ENCODE results near the gene SUPT20HL2. TPM values are rescaled to one million over a fixed set of nuclear protein-coding genes. Genes with fewer than 3 reads are reported as not detected.

Gene SUPT20HL2
- total and polyA plus RNA-seq, 2 of the 8 experiments (the other 6 are each of a cell fraction or from before 2014, with no cell fraction given): not detected

DNA sequence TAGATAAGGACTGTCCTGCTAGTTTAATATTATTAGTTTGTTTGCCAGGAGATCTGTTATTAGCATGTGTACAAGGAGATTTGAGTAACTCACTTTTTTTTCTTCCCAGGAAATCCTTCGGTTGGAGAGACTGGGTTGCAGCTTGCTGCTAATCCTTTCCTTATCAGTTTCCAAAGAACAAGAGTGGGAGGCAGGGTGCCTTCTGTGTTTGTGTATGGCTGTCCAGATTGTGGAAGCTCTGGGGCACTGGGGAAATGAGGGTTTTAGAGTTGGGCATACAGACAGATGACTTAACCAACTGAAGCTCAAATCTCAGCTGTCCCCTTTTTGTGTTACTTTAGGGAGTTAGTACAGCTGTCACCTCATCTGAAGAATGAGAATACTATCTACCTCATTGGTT is 34.0 kb upstream of the SUPT20HL2 start:
- Histone ChIP-seq H3K4me3 (ENCODE audit: extremely low read depth in 1 of 4, insufficient read depth in 2 of 4, low read depth in 3 of 4, low read length in 4 of 4) (no peak overlapping the region), H2BK20ac (ENCODE audit: low read length) (no peak overlapping the region), H4K91ac (replicated peaks; ENCODE audit: insufficient read length, low read length) (no peak overlapping the region), H3K4me2 (ENCODE audit: insufficient read depth in 1 of 2, low read depth in 2 of 2, low read length in 2 of 2) (no peak overlapping the region), H3K56ac (replicated peaks; ENCODE audit: insufficient read length, low read depth, low read length) (no peak overlapping the region), H4K8ac (ENCODE audit: extremely low read depth, insufficient read depth, low read length) (no peak overlapping the region), H4K5ac (ENCODE audit: insufficient read length, low read depth, low read length) (no peak overlapping the region), H3K9me3 (ENCODE audit: insufficient read depth in 2 of 2, low read depth in 1 of 2, low read length in 1 of 2) (no peaks in the 10 kb centered on the region), H3K4ac (replicated peaks; ENCODE audit: insufficient read length, low read depth, low read length) (no peak overlapping the region), H4K20me1 (replicated peaks in 1 of 2; ENCODE audit: control insufficient read depth in 1 of 2, insufficient read depth in 2 of 2, low read length in 2 of 2) (no peaks in the 10 kb centered on the region), H3K79me1 (ENCODE audit: low read depth, low read length) (no peaks in the 10 kb centered on the region), H3K27ac (ENCODE audit: low read depth, low read length) (no peak overlapping the region), H3K18ac (ENCODE audit: extremely low read depth, low read length) (no peak overlapping the region), H3K9ac (replicated peaks in 1 of 4; ENCODE audit: extremely low read depth in 1 of 4, low read depth in 3 of 4, low read length in 3 of 4) (no peak overlapping the region), H2BK15ac (ENCODE audit: low read length) (no peak overlapping the region), H2BK12ac (ENCODE audit: low read depth, low read length) (no peak overlapping the region), H2AFZ (ENCODE audit: low read length) (no peak overlapping the region), H3K4me1 (replicated peaks in 1 of 4; ENCODE audit: control insufficient read depth in 3 of 4, insufficient read depth in 4 of 4, low read length in 3 of 4) (no peaks in the 10 kb centered on the region), H2BK5ac (ENCODE audit: low read depth, low read length) (no peak overlapping the region), H2AK5ac (ENCODE audit: low read depth, low read length) (no peak overlapping the region), H3K14ac (ENCODE audit: insufficient read length) (no peak overlapping the region), H3K79me2 (ENCODE audit: control insufficient read depth in 1 of 2, insufficient read depth in 2 of 2, low read length in 2 of 2) (no peaks in the 10 kb centered on the region), H2BK120ac (replicated peaks; ENCODE audit: low read depth, low read length) (no peak overlapping the region), H3K36me3 (ENCODE audit: control insufficient read depth in 2 of 4, insufficient read depth in 4 of 4, low read length in 3 of 4) (no peaks in the 10 kb centered on the region), H3K23me2 (ENCODE audit: low read depth, low read length) (no peaks in the 10 kb centered on the region), H3K27me3 (replicated peaks in 1 of 4; ENCODE audit: control insufficient read depth in 3 of 4, extremely low read depth in 1 of 4, insufficient read depth in 3 of 4, low read length in 3 of 4) (no peaks in the 10 kb centered on the region), H3K23ac (ENCODE audit: insufficient read length) (no peak overlapping the region)
- no peak for DNase-seq (ENCODE audit: low read depth in 1 of 2, low spot score in 2 of 2)
- 67% methylated on average over 1 of the region's 1 CpG; no CpG with 5 or more reads in 1 of the 2 experiments for WGBS, 2 experiments (ENCODE audit: extremely low coverage in 1 of 2, insufficient coverage in 1 of 2, insufficient read length in 1 of 2, insufficient replicate concordance in 2 of 2, low coverage in 1 of 2, low lambda C conversion rate in 2 of 2, missing lambda C conversion rate in 1 of 2)
- TF ChIP-seq SAP30 (IDR thresholded peaks at IDR 0.05; ENCODE audit: insufficient read depth, insufficient replicate concordance, low read length) (no peak), RAD21 (IDR thresholded peaks at IDR 0.05 in 1 of 2, conservative IDR thresholded peaks at IDR 0.05 in 1 of 2; ENCODE audit: low read depth in 2 of 2, low read length in 2 of 2) (no peak), KDM4A (IDR thresholded peaks at IDR 0.05; ENCODE audit: low read depth, low read length, severe bottlenecking) (no peak), TBP (IDR thresholded peaks at IDR 0.05; ENCODE audit: low read depth, low read length) (no peak)
- no peak for FAIRE-seq
- POLR2A ChIA-PET (ENCODE audit: partially characterized antibody): no interaction called here
- CTCF ChIA-PET (ENCODE audit: partially characterized antibody): interaction anchor here (0.8 kb wide), 1 partner anchor 24 kb away, joined by 3 read pairs; no protein-coding TSS in a partner anchor
